Urinary bladder (tissue), 4 donors: ENCODE results near the gene MLN. TPM values are rescaled to one million over a fixed set of nuclear protein-coding genes. Genes with fewer than 3 reads are reported as not detected.

ENCODE experiments used
- DNase-seq: peaks from one replicate; pipeline ENCODE4 v3.0.0-alpha.2; 2015; ENCODE audit errors: extremely low spot score
- H3K27ac ChIP-seq: one replicate; pipeline ENCODE4 v1.5.1; 2013; ENCODE audit warnings: low read depth, mild to moderate bottlenecking, moderate library complexity
- H3K36me3 ChIP-seq: one replicate; pipeline ENCODE4 v1.6.1; 2013; ENCODE audit warnings: mild to moderate bottlenecking, moderate library complexity; ENCODE audit not compliant: insufficient read depth
- H3K4me1 ChIP-seq: one replicate; pipeline ENCODE4 v1.6.1; 2013; ENCODE audit warnings: mild to moderate bottlenecking, moderate library complexity; ENCODE audit not compliant: insufficient read depth
- H3K4me3 ChIP-seq: one replicate; pipeline ENCODE4 v1.5.1; 2013; ENCODE audit warnings: low read depth, low read length
- WGBS: extraction: QIAGEN DNeasy Blood & Tissue Kit; methylation state at CpG from one replicate; pipeline ENCODE4 v1.1.7; 2013; 5-methylcytosine and 5-hydroxymethylcytosine counted together
- polyA plus RNA-seq: library from polyadenylated mRNA; stranded (reverse); fragments of 200-250 nt; gene quantifications from one replicate; pipeline ENCODE4 v1.2.3, GENCODE V29; 2013
- total RNA-seq: library from RNA; depleted of rRNA; stranded (reverse); fragments of >200 nt; gene quantifications from one replicate; pipeline ENCODE4 v1.2.3, GENCODE V29; 2014
- donor health status: healthy with polysubstance abuse.
- donor health status: healthy.

MLN gene
- total and polyA plus RNA-seq, 2 donors, result not detected

DNA sequence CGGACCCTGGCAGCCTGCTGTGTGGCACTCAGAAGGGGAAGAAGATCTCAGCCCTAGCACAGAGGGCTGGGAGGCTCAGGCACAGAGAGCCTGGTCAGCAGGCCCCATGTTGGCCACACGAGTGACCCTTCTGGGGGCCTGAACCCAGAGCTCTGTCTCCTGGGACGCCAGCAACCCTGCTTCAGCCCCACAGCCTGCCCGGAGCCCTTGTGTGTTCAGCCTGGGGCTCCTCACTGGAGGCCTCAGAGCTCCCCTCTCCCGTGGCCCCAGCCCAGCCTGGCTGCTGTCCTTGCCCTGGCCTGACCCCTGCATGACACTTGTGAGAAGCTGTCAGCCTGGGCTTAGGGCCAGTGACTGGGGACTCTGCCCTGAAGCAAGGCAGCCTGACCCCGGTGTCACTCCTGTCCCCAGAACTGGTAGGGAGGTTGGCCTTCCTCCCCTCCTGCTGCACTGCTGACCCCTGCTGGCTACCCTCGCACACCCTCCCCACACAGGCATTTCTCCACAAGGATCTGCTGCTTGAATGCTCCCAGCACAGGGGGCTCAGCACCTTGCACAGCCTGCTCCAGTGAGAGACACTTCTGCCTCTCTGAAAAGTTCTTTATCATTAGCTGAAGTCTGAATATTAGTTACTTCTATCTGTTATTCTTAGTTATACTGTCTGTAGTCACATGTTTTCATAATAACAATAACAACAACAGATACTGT is 41.7 kb downstream of the MLN start:
- no peaks in the 10 kb centered on the region for H3K36me3 ChIP-seq
- H3K4me3 ChIP-seq, result no peak overlapping the region
- WGBS, result 60% methylated on average over 7 of the region's 7 CpGs
- no peak for DNase-seq
- H3K27ac ChIP-seq, result no peak overlapping the region
- no peaks in the 10 kb centered on the region for H3K4me1 ChIP-seq

DNA sequence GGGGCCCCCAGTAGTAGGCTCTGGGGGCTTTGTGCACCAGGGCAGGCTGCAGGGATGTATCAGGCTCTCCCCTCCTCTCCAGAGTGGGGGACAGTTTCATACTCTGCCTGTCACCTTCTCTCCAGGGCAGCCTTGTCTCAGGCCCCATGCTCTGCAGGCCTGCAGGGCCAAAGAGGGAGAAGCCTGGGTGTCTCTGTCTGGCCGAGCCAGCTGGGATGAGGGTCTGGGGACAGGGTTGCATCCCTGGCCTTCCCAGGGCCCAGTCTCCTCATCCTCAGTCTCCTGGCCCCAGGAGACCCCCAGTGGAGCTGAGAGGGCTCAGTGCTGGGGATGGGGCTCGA is 42.3 kb downstream of the MLN start:
- Histone ChIP-seq H3K27ac (no peak overlapping the region), H3K4me3 (no peak overlapping the region), H3K4me1 (no peaks in the 10 kb centered on the region), H3K36me3 (no peaks in the 10 kb centered on the region)
- DNase-seq, result no peak
- WGBS, result 83% methylated on average over 2 of the region's 2 CpGs

DNA sequence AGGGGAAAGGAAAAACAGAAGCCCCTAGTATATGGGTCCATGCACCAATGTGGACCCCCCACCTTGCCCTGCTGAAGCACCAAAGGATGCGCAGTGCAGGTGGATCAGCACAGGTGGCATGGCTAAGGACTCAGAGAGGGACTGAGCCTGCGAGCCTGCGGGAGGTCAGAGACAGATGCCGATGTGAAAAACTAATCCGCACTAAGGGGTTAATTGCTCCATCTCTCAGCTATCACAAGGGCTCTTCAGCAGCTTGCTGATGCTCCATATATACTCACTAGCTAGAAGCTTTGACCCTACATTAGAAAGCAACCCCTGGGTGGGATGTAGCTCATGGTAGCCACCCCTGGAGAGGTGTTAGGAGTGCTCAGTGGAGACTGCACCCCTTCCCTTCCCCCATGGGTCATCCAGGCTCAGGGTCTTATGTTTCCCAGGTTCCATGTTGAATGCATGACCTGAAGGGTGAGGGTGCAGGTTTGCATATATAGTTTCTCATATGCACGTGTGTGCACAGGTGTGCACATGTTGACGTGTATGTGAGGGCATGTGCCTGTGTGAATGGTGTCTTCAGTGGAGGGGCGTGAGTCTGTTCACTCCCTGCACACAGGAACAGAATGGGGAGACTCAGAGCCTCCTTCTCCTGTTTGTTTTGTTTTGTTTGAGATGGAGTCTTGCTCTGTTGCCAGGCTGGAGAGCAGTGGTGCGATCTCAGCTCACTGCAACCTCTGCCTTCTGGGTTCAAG is 43.7 kb downstream of the MLN start:
- no peak overlapping the region for H3K27ac ChIP-seq
- DNase-seq, result no peak
- 87% methylated on average over 9 of the region's 9 CpGs for WGBS
- H3K36me3 ChIP-seq, result no peaks in the 10 kb centered on the region
- no peak overlapping the region for H3K4me3 ChIP-seq
- H3K4me1 ChIP-seq, result no peaks in the 10 kb centered on the region

DNA sequence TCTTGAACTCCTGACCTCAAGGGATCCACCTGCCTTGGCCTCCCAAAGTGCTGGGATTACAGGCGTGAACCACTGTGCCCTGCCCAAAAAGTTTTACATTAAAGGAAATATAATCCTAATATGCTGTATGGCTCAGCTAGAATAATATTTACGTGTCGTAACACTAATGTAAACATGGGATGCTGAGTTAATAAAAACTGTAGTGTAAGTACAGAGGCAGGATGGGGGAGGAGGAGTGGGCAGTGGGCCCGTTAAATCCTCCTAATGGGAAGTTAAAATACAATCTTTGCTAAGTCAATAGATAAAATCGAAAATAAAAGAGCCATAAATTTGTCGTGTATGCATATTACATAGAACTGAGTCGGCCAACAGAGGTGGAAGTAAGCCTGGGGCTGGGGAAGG is 45.0 kb downstream of the MLN start:
- Histone ChIP-seq H3K4me3 (no peak overlapping the region), H3K36me3 (no peaks in the 10 kb centered on the region), H3K27ac (no peak overlapping the region), H3K4me1 (no peaks in the 10 kb centered on the region)
- DNase-seq, result no peak
- 42% methylated on average over 7 of the region's 7 CpGs for WGBS

GRCh38 chr6:33757906-33758305 is 45.9 kb downstream of the MLN start:
- no peak overlapping the region for H3K27ac ChIP-seq
- WGBS, result 82% methylated on average over 10 of the region's 10 CpGs
- H3K4me1 ChIP-seq, result no peaks in the 10 kb centered on the region
- DNase-seq, result no peak
- no peak overlapping the region for H3K4me3 ChIP-seq
- no peaks in the 10 kb centered on the region for H3K36me3 ChIP-seq

DNA sequence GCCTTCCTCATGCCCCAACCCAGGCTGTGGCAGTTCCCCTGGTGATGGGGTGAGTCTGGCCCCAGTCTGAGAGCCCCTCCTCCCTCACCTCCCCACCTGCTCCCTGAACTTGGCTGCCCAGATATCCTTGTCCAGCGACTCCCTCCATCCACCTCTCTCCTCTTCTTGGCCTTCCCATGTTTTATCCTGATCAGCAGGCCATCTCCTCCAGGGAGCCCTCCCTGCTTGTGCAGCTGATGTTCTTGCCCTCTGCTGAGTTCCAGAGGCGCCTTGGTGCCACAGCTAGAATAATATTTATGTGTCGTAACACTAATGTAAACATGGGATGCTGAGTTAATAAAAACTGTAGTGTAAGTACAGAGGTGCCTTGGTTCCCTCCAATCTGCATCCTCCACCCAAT is 46.7 kb downstream of the MLN start:
- H3K27ac ChIP-seq, result no peak overlapping the region
- no peaks in the 10 kb centered on the region for H3K4me1 ChIP-seq
- DNase-seq, result no peak
- 64% methylated on average over 3 of the region's 3 CpGs for WGBS
- H3K36me3 ChIP-seq, result no peaks in the 10 kb centered on the region
- no peak overlapping the region for H3K4me3 ChIP-seq

- H3K4me3 ChIP-seq, result no peak overlapping the region
- H3K4me1 ChIP-seq, result no peaks in the 10 kb centered on the region
- no peaks in the 10 kb centered on the region for H3K36me3 ChIP-seq
- H3K27ac ChIP-seq, result no peak overlapping the region
- 84% methylated on average over 12 of the region's 12 CpGs for WGBS
- DNase-seq, result no peak
These were observed 47.4 kb downstream of the MLN start for GRCh38 chr6:33756211-33756954.

DNA sequence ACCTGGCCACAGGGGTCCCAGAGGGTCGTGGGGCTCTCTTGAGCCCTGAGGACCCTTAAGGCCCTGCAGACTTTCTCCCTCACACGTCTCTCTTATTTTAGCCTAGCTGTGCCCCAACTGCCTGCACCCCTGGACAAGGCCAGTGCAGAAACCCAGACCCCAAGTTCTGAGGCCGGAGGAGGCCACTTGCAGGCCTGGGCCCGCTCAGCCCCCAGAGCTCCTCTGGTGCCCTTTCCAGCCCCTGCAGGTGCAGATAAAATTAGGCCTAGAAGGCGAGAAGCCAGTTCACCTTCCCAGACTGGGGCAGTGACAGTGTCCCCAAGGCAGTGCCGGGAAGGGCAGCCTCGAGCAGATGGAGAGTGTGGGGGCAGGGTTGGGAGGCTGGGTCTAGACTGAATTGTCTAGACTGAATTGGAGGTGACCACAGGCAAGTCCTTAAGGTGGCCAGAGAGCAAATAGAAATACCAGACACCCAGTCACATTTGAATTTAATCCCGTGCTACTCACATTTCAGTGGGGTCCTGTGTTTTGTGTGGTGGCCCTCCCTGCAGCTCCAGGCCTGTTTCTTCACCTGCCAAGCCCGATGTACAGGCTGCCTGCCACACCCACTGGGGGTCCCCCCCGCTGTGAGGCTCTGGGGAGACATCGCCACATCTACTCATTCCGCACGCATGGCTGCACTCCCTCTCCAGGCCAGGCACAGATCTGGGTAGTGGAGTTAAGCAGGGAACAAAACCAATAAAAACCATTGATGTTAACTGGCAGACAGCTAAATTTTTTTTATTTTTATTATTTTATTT is 48.5 kb downstream of the MLN start:
- no peak overlapping the region for H3K27ac ChIP-seq
- no peaks in the 10 kb centered on the region for H3K36me3 ChIP-seq
- H3K4me1 ChIP-seq, result no peaks in the 10 kb centered on the region
- no peak overlapping the region for H3K4me3 ChIP-seq
- WGBS, result 80% methylated on average over 13 of the region's 13 CpGs
- DNase-seq, result no peak

GRCh38 chr6:33754222-33754621 is 49.6 kb downstream of the MLN start:
- no peaks in the 10 kb centered on the region for H3K4me1 ChIP-seq
- DNase-seq, result no peak
- no peaks in the 10 kb centered on the region for H3K36me3 ChIP-seq
- H3K27ac ChIP-seq, result no peak overlapping the region
- H3K4me3 ChIP-seq, result no peak overlapping the region
- 80% methylated on average over 11 of the region's 11 CpGs for whole genome bisulfite sequencing

DNA sequence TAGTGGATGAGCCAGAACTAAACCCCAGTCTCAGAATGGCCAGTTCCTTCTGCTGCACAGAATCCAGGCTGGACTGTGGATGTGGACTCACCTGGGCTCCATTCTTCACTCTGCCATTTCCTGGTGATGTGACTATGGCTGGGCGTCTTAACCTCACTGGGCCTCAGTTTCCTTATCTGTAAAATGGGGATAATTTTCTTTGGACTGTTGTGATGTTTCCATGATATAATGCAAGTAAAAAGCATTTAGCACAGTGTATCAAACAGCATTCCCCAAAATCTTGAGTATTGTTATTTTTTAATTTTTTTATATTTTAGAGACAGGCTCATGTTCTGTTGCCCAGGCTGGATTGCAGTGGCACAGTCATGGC is 51.2 kb downstream of the MLN start:
- Histone ChIP-seq H3K4me1 (no peaks in the 10 kb centered on the region), H3K4me3 (no peak overlapping the region), H3K27ac (no peak overlapping the region), H3K36me3 (no peaks in the 10 kb centered on the region)
- WGBS, result 94% methylated on average over 1 of the region's 1 CpG
- DNase-seq, result no peak

- 71% methylated on average over 15 of the region's 15 CpGs for WGBS
- Histone ChIP-seq H3K27ac (peak overlapping the region; percentile 23), H3K4me1 (no peaks in the 10 kb centered on the region), H3K36me3 (no peaks in the 10 kb centered on the region), H3K4me3 (no peak overlapping the region)
- DNase-seq, result peak; percentile 68
These were observed 51.8 kb downstream of the MLN start for GRCh38 chr6:33751771-33752645.

GRCh38 chr6:33750244-33750991 is 53.4 kb downstream of the MLN start:
- 79% methylated on average over 11 of the region's 11 CpGs for WGBS
- Histone ChIP-seq H3K36me3 (no peaks in the 10 kb centered on the region), H3K4me1 (no peaks in the 10 kb centered on the region), H3K4me3 (no peak overlapping the region), H3K27ac (no peak overlapping the region)
- no peak for DNase-seq
